Cerebellar nuclear complex (tissue), 1 donor: ENCODE measurements around the gene SNX14.

ENCODE experiments used
- DNase-seq, 2 experiments: peaks; one replicate each; lab custom pipeline; 2025; lab: John Stamatoyannopoulos, UW

SNX14 gene

GRCh38 chr6:85462673-85463072, 131.0 kb downstream of the SNX14 start:
- no peak for DNase-seq

DNA sequence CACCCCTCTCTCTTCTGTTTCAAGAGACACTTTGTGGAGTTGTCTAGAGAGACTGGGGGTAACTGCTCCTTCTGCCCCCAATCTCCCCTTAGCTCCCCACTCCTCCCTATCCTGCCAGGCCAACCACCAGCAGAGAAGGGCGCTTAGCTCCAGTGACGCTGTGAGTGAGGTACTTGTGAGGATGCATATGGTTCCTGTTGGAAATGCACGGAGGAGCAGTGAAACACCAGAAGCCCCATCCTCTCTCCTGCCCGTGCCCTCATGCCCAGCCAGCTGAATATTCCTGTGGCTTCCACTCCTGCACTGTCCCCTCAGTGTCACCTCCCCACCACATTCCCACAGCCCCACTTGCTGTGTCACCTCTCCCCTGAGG, 131.9 kb downstream of the SNX14 start:
- no peak for DNase-seq

DNA sequence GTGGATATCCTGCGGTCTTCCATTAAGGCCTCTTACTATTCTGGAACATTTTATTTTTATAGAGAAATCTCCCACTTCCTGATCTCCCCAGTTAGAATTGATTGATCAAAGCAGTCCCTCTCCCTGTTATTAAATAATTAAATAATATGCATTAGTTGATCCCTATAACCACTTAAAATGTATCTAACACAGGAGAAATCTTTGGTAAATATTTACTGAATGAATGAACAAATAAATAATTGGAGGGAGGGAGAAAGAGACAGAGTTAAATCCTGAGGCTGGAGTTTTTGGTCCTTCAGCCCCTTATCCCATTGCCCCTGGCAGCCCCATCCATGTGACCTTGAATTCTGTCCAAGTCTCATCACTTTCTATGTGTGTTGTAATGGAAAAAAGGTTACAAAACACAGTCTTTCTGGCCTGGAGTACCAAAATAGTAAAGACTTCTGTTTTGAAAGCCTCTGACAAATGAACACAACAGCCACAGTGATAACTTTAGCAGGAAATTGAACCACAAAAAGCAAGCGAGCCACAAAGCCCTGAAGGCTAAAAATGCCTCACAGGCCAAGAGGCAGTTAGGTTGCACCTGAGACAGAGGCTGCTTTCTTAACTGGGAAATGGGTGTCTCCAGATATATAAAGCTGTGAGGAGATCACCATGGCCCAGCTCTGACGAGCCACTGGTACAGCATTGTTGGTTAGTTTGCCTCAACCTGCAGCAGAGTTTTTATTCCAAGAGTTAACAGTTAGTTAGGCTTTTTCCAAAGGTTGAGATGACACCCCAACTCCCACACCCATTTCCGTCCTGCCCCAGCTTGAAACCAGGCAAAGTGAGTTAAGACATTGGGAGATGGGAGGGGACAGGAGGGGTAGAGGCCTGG, 132.5 kb downstream of the SNX14 start:
- DNase-seq: no peak

- no peak for DNase-seq
Observed at GRCh38 chr6:85460154-85460920, 133.3 kb downstream of the SNX14 start.

GRCh38 chr6:85459224-85459901, 134.3 kb downstream of the SNX14 start:
- no peak for DNase-seq

DNA sequence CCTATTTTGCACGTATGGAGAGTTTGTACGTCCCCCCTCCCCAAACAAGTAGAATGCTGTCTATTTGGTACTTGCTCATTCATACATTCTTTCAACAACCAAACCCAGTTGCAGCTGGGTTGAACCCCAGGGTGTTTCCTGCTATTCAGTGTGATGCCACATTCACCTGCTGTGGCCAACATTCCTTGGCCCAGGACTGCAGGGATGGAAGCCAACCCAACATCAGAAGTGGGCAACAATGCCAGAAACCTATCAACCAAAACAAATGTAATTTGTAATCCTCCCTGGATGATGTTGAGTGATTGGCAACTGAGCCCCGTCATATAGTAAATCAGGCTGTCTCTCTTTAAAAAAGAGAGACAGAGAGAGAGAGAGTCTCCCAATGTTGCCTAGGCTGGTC, 134.9 kb downstream of the SNX14 start:
- no peak for DNase-seq

DNA sequence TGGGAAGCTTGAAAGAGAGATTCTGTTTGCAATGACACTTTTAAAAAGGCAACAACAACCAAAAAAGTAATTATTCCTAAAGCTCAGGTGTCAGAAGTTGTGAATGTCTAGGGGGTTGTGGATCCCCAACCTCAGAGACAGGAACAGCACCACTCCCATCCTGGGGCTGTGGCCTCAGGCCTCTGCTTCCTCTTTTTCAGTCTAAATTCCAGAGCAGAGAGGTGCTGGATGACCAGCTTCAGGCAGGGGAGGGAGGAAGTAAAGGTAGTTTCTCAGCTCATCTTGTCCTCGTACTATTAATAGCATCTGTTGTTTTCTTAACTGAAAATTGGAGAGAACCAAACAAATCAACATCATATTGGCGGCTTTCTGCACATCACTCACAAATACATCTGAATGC, 135.5 kb downstream of the SNX14 start:
- DNase-seq: no peak

GRCh38 chr6:85456782-85457181, 136.9 kb downstream of the SNX14 start:
- no peak for DNase-seq
